ENCODE data around the gene PRKCSH.

PRKCSH gene

GRCh38 chr19:11482384-11483050, 47.1 kb downstream of the PRKCSH start:
- peak; percentile 99 for TF ChIP-seq CTCF (IDR thresholded peaks at IDR 0.05; ENCODE audit: extremely low read depth, missing control alignments)
- DNase-seq (ENCODE audit: low spot score) = peak; percentile 98

- DNase-seq (ENCODE audit: low spot score) = peak; percentile 40
Measured at GRCh38 chr19:11483366-11484111, 48.1 kb downstream of the PRKCSH start.

GRCh38 chr19:11485245-11485837, 49.9 kb downstream of the PRKCSH start:
- no peak for DNase-seq (ENCODE audit: low spot score)
- TF ChIP-seq CTCF (IDR thresholded peaks at IDR 0.05; ENCODE audit: extremely low read depth, missing control alignments) = no peak

More at GRCh38 chr19:11483366-11484111, 48.1 kb downstream of the PRKCSH start:
- TF ChIP-seq CTCF (IDR thresholded peaks at IDR 0.05; ENCODE audit: extremely low read depth, missing control alignments) = no peak

- peak; percentile 20 for DNase-seq (ENCODE audit: low spot score)
- no peak for TF ChIP-seq CTCF (IDR thresholded peaks at IDR 0.05; ENCODE audit: extremely low read depth, missing control alignments)
Measured at GRCh38 chr19:11486661-11487503, 51.4 kb downstream of the PRKCSH start.

- no peak for TF ChIP-seq CTCF (IDR thresholded peaks at IDR 0.05; ENCODE audit: extremely low read depth, missing control alignments)
- no peak for DNase-seq (ENCODE audit: low spot score)
Measured at GRCh38 chr19:11489378-11489777, 53.9 kb downstream of the PRKCSH start.

- TF ChIP-seq CTCF (IDR thresholded peaks at IDR 0.05; ENCODE audit: extremely low read depth, missing control alignments) = no peak
Measured at GRCh38 chr19:11494634-11495285, 59.3 kb downstream of the PRKCSH start.

More at GRCh38 chr19:11494634-11495285, 59.3 kb downstream of the PRKCSH start:
- no peak for DNase-seq (ENCODE audit: low spot score)

Data from GM20000 (cell line).